Neural cell (in vitro differentiated cells): ENCODE results near the gene LST1.

Source experiments
- EP300 ChIP-seq: fragments of 450-650 bp; conservative IDR thresholded peaks from 2 replicates; pipeline ENCODE4 v1.6.1; 2014; ENCODE audit warnings: antibody characterized with exemption, mild to moderate bottlenecking, moderate library complexity; ENCODE audit not compliant: poor library complexity, severe bottlenecking
- EZH2 ChIP-seq: fragments of 200-600, 300-800 bp; shearing (Covaris generic), sonication (generic); IDR thresholded peaks from 2 replicates; pipeline ENCODE4 v1.6.1; 2014; ENCODE audit warnings: antibody characterized with exemption, low read length, borderline replicate concordance, mild to moderate bottlenecking; ENCODE audit not compliant: insufficient read depth, poor library complexity, severe bottlenecking
- MXI1 ChIP-seq: fragments of 450-650 bp; conservative IDR thresholded peaks from 2 replicates; pipeline ENCODE4 v1.6.1; 2014; ENCODE audit warnings: antibody characterized with exemption, mild to moderate bottlenecking; ENCODE audit not compliant: poor library complexity, severe bottlenecking
- POLR2AphosphoS5 ChIP-seq: IDR thresholded peaks from 2 replicates; pipeline ENCODE4 v1.6.1; 2012
- RAD21 ChIP-seq: fragments of 450-650 bp; conservative IDR thresholded peaks from 2 replicates; pipeline ENCODE4 v1.6.1; 2014; ENCODE audit warnings: antibody characterized with exemption, mild to moderate bottlenecking, moderate library complexity
- REST ChIP-seq: IDR thresholded peaks from 2 replicates; pipeline ENCODE4 v1.6.1; 2012; ENCODE audit warnings: borderline replicate concordance
- SMC3 ChIP-seq: fragments of 450-650 bp; conservative IDR thresholded peaks from 2 replicates; pipeline ENCODE4 v1.6.1; 2014; ENCODE audit warnings: antibody characterized with exemption, mild to moderate bottlenecking, moderate library complexity; ENCODE audit not compliant: poor library complexity
- TAF1 ChIP-seq: IDR thresholded peaks from 2 replicates; pipeline ENCODE4 v1.6.1; 2012; ENCODE audit warnings: low read depth
- TF ChIP-seq, protein P1 (sequence below): fragments of 450-650 bp; IDR thresholded peaks from 2 replicates; pipeline ENCODE4 v1.5.1; 2014; ENCODE audit warnings: antibody characterized with exemption, mild to moderate bottlenecking, moderate library complexity; ENCODE audit not compliant: poor library complexity, severe bottlenecking

GRCh38 chr6:31556307-31556706 lies 29.8 kb upstream of the LST1 start:
- TF ChIP-seq EP300 (no peak), RAD21 (no peak), EZH2 (no peak), POLR2AphosphoS5 (no peak), SMC3 (no peak), REST (no peak), TAF1 (no peak), MXI1 (no peak)
- TF ChIP-seq, protein P1, sequence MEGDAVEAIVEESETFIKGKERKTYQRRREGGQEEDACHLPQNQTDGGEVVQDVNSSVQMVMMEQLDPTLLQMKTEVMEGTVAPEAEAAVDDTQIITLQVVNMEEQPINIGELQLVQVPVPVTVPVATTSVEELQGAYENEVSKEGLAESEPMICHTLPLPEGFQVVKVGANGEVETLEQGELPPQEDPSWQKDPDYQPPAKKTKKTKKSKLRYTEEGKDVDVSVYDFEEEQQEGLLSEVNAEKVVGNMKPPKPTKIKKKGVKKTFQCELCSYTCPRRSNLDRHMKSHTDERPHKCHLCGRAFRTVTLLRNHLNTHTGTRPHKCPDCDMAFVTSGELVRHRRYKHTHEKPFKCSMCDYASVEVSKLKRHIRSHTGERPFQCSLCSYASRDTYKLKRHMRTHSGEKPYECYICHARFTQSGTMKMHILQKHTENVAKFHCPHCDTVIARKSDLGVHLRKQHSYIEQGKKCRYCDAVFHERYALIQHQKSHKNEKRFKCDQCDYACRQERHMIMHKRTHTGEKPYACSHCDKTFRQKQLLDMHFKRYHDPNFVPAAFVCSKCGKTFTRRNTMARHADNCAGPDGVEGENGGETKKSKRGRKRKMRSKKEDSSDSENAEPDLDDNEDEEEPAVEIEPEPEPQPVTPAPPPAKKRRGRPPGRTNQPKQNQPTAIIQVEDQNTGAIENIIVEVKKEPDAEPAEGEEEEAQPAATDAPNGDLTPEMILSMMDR, result no peak
